GM13976 (cell line): ENCODE measurements around the gene WASF2.

Experiments used
- DNase-seq: peaks from one replicate; pipeline ENCODE4 v3.0.0; 2012; ENCODE audit warnings: low spot score
- in situ Hi-C: fragments of 300-500 bp; cut with MboI; formaldehyde crosslinking; loops from one replicate; pipeline ENCODE4 v1.12.0; 2022; ENCODE audit warnings: low sequenced_read_pairs, mixed read lengths, inconsistent platforms; ENCODE audit not compliant: unreplicated experiment
- TF ChIP-seq, protein P1 (sequence below): IDR thresholded peaks from 2 replicates; pipeline ENCODE4 v1.5.1; 2012; ENCODE audit warnings: borderline replicate concordance, mild to moderate bottlenecking; ENCODE audit not compliant: insufficient read depth; ENCODE audit errors: extremely low read depth, missing control alignments, control extremely low read depth

Gene WASF2

DNA sequence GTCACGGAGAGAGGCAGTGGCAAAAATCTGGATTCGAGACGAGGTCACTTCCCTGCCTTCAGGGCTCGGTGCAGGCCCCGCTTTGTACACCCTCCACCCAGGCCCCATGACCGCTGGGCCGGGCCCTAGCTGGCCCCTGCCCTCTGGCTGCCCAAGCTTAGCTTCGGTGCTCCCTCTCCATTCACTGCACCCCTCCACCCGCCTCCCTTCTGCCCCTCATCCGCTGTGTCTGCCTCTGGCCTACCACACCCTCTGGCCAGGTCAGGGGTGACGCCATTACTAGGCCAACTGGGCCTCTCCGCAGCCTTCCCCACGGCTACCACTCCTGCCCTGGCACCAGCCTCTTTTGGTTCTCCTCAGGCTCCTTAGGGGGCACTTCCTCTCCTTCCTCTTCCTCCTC, 106.3 kb downstream of the WASF2 start:
- TF ChIP-seq, protein P1, sequence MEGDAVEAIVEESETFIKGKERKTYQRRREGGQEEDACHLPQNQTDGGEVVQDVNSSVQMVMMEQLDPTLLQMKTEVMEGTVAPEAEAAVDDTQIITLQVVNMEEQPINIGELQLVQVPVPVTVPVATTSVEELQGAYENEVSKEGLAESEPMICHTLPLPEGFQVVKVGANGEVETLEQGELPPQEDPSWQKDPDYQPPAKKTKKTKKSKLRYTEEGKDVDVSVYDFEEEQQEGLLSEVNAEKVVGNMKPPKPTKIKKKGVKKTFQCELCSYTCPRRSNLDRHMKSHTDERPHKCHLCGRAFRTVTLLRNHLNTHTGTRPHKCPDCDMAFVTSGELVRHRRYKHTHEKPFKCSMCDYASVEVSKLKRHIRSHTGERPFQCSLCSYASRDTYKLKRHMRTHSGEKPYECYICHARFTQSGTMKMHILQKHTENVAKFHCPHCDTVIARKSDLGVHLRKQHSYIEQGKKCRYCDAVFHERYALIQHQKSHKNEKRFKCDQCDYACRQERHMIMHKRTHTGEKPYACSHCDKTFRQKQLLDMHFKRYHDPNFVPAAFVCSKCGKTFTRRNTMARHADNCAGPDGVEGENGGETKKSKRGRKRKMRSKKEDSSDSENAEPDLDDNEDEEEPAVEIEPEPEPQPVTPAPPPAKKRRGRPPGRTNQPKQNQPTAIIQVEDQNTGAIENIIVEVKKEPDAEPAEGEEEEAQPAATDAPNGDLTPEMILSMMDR: no peak
- DNase-seq: no peak
- in situ Hi-C loops: no loop called here

DNA sequence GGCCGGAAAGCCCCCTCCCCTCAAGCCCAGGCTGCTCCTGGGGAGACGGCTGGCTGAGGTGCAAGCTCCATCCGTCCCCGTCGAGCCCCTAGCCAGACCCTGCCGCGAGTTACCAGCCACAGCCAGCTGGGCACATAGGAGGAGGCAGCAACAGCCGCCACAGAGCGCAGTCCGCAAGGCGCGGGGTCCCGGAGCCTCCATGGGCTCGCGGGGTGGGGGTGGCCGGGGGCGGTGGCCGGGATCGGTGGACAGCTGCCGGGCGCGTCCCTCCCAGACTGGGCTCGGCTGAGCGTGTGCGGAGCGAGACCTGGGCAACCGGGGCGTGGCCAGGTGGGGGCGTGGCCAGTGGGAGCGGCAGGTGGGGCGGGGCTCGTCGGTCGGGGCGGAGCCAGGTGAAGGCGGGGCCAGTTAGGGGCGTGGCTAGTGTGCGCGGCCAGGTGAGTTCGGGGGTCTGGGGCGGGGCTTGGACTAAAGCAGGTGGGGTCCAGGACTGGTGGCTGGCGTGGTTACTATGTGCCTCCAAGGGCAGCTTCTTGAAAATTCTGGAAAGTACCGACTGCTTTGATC, 106.8 kb downstream of the WASF2 start, which contains the start of gene CD164L2:
TSS of gene CD164L2 (minus strand) at position 295 of the 567 bp plus-strand sequence. CDS start at position 201, 94 bp downstream.
- in situ Hi-C loops: no loop called here
- DNase-seq: no peak

DNA sequence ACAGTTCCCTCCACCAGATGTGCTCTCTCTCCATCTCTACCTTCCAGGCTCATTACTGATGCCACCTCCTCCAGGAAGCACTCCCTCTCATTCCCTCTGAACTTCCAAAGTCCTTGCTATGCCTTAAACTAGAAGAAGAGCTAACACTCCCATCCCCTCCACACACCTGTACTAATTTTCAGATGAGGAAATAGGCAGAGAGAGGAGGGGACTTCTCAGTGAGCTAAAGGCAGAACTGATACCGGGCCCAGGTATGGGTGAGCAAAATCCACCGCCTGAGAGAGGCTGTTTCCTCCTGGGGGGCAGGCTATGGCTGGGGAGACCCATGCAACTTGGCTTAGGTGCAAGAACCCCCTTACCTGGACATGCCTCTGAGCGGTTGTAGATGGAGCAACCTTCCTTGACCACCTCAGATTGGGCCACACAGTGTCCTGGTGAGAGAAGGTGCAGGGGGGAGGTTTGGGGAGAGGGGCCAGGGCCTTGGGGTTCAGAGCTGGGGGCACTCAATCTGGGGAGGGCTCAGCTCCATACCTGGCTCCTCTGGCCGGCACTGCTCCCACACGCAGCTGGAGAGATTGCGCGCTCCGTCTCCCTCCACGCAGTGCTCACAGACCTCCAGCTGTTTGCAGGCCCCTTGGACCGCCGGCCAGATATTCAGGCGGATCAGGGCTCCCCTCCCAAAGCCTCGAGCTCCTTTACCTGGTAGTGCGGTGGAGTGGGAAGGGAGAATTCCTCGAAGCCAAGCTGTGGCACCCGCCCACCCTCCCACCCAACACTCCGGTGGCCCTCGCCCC, 107.8 kb downstream of the WASF2 start:
- TF ChIP-seq, protein P1: no peak
- in situ Hi-C loops: no loop called here
- no peak for DNase-seq

More for the DNA sequence above, 106.8 kb downstream of the WASF2 start, which contains the start of gene CD164L2:
- TF ChIP-seq, protein P1: no peak

DNA sequence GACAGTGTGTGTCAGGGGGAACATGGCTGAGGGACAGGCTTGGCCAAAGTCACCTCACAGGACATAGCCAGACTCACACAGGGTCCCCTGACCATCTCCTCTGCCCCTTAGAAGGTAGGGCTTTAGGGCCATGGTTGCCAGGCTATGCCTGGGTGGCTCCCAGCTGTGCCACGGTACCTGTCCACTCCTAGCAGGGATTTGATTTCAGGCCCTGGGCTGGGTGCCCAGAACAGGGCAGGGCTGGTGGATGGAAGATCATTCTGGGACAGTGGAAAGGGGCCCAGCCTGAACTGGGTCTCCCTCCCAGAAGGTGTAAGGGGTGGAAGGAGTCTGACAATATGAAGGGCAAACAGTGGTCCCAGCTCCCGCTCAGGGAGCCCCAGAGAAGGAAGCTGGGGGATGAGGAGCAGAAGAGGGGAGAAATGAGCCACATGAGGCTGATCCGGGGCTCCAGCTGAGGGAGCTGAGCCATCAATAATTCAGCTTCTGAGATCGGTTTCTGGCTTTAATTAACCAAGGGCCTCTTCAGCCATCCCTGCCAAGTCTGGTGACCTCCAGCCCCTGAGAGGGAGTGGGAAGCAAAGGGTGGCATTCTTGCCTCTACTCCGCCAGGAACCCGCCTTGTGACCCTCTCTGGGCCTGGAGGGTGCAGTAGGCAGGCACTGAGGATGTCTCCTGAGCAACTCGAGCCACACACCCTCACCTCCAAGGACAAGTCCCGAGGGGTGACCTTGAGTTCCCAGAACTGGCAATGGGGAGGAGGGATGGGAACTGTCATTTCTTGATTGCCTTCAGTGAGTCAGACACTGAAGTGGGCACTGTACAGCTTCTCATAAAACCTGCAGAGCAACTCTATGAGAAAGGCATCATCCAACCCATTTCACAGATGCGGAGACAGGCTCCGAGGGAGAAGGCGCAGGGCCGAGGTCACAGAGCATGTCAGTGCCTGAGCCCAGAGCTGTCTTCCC, 108.9 kb downstream of the WASF2 start:
- in situ Hi-C loops: no loop called here
- no peak for DNase-seq
- TF ChIP-seq, protein P1: no peak

DNA sequence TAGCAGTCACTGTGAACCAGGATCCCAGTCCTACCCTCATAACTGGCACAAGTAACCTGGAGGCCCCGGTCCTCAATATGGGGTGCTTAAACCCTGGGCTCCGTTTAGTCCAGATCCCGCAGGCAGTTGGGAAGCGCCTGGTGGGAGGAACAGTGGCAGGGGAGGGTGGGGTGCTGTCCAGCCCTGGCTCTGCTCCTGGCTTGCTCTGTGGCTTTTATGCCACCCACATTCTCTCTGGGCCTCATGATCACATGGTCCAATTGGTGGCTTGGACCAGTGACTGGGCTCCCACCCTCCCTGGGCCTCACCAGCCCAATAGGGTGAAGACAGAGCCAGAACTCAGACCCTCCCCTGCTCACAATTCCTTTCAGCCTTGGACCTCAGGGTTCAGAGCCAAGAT, 109.7 kb downstream of the WASF2 start:
- in situ Hi-C loops: no loop called here
- no peak for DNase-seq
- TF ChIP-seq, protein P1: no peak

DNA sequence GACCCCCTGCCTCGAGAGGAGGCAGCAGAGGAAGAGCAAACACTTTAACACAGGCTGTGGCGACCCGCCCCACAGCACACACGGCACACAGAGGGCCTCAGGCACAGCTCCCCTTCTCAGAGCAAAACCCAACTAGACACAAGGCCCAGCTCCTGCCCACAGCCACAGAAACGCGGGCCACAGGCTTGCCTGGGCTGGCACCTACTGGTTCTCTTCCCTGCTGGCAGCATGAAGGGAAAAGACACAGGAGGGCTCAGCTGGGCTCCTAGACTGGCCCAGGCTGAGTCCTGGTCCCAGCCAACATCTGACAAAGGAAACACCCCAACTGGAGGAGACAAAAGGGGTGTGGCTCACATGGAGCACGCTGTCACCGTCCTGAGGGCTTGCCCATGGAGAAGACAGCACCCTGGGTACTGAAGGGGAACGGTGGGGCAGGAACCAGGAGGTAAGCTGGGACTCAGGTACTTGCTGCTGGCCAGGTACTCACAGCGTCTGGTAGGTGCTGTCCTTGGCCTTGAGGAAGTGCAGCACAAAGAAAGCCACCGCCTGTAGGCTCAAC, 110.3 kb downstream of the WASF2 start:
- DNase-seq: no peak
- TF ChIP-seq, protein P1: no peak
- in situ Hi-C loops: no loop called here
